HG03095 (cell line): Measurements from ENCODE around the gene IDH3G.

Source experiments
- ATAC-seq: cut with Tn5 transposase; IDR thresholded peaks from one replicate; pipeline ENCODE4 v1.9.1; 2021; ENCODE audit warnings: moderate library complexity; ENCODE audit not compliant: unreplicated experiment

IDH3G gene

DNA sequence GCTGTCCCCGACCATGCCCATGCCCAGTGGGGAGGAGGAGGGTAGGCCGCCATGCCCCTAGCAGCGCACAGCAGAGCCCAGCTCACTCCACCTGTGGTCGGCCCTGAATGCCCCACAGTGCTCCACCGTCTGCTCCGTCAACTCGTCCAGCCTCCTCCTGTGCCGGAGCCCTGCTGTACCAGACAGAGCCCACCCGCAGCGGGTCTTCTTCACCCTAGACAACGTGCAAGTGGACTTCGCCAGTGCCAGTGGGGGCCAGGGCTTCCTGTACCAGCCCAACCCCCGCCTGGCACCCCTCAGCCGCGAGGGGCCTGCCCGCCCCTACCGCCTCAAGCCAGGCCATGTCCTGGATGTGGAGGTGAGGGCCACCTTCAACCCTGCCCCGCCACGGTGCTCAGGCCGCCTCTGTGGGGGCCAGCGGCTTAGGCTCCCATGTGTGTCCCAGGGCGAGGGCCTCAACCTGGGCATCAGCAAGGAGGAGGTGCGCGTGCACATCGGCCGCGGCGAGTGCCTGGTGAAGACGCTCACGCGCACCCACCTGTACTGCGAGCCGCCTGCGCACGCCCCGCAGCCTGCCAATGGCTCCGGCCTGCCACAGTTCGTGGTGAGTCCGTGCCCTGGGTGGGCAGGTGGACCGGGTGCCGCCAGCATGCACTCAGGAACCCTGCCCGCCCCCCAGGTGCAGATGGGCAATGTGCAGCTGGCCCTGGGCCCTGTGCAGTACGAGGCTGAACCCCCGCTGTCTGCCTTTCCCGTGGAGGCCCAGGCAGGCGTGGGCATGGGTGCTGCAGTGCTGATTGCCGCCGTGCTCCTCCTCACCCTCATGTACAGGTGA, 20.2 kb downstream of the IDH3G start:
- ATAC-seq = no peak

DNA sequence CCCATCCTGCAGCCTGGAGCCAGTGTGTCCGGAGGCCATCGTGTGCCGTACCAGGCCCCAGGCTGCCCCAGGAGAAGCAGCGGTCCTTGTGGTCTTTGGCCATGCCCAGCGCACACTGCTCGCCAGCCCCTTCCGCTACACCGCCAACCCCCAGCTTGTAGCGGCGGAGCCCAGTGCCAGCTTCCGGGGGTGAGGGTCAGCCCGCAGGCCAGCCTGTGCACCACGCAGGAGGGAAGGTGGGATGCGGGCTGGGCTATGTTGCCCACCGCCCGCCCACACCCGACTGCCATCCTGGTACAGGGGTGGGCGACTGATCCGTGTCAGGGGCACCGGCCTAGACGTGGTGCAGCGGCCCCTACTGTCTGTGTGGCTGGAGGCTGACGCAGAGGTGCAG, 21.0 kb downstream of the IDH3G start:
- no peak for ATAC-seq

DNA sequence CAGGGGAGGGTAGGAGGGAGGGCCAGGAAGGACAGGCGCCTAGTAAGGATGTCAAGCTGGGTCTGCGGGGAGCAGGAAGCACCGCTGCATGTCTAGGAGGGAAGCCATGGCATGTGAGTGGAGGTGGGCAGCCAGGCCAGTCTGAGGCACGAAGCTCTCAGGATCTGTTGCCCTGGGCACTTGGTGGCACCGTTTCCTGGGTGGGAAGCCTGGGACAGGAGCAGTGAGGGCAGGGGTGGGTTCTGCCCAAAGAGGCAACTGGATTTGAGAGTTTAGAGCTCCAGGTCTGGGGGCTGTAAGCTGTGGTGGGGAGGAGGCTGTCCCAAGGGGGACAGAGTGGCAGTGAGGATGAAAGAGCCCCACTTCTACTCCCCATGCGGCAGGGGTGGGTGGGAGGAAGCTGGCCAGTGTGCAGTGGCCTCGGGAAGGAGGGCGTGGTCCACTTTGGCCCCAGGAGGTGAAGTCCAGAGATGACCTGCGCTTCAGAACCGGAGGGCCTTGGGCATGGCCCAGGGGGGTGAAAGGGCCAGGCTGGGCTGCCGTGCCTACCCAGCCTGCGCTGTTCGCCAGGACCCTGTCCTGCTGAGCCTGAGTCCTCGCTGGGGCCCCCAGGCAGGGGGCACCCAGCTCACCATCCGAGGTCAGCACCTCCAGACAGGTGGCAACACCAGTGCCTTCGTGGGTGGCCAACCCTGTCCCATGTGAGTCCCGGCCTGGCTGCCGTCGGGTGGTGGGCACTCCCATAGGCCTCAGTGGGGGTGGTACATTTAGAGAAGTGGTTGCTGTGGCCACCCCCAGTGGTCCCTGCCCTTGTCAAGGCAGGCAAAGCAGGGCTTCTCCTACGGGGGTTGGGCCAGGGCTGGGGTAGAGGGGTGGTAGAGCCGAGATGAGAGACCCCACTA, 21.6 kb downstream of the IDH3G start:
- ATAC-seq = no peak

DNA sequence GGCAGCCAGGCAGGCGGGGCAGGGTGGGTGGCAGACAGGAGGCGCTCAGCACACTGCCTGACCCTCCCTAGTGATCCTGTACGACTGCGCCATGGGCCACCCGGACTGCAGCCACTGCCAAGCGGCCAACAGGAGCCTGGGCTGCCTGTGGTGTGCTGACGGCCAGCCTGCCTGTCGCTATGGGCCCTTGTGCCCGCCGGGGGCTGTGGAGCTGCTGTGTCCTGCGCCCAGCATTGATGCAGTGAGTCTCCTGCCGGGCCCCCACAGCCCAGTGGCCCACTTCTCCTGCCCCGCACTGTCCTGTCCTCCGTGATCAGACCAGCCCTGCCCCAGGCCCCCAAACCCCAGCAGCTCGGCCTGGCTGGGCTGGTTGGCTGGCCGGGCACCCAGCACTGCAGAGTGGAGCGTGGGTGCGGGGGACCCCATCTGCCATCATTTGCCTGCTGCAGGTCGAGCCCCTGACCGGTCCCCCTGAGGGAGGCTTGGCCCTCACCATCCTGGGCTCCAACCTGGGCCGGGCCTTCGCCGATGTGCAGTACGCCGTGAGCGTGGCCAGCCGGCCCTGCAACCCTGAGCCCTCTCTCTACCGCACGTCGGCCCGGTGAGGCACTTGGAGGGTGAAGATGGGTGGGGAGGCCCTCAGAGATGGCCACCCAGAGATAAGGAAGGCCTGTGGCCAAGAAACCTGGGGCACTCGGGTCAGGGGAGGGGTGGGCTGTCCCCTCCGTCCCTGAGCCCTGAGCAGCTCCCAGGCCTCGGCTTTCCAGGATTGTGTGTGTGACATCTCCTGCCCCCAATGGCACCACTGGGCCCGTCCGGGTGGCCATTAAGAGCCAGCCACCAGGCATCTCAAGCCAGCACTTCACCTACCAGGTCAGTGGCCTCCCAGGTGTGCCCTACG, 22.5 kb downstream of the IDH3G start:
- no peak for ATAC-seq

DNA sequence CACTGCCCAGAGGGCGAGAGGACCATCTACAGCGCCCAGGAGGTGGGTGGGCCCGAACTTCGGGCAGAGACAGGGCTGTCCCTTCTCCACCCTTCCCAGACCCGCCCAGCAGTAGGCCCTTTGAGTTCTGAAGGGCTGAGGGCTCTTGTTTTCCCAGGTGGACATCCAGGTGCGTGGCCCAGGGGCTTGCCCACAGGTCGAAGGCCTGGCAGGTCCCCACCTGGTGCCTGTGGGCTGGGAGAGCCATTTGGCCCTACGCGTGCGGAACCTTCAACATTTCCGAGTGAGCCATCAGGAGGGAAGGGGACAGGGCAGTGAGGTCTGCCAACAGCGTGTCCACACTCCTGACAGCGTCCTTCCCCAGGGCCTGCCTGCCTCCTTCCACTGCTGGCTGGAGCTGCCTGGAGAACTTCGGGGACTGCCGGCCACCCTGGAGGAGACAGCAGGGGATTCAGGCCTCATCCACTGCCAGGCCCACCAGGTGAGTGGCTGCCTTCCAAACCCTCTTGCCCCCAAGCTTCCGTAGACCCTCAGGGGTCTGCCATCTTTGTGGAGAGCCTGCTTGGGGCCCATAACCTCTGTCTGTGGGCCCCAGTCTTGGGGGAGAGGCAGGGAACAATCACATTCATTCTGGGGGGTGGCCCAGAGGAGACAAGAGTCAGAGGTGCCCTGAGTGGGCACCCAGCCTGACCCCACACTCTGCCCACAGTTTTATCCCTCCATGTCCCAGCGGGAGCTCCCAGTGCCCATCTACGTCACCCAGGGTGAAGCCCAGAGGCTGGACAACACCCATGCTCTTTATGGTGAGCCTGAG, 23.4 kb downstream of the IDH3G start:
- ATAC-seq = no peak

DNA sequence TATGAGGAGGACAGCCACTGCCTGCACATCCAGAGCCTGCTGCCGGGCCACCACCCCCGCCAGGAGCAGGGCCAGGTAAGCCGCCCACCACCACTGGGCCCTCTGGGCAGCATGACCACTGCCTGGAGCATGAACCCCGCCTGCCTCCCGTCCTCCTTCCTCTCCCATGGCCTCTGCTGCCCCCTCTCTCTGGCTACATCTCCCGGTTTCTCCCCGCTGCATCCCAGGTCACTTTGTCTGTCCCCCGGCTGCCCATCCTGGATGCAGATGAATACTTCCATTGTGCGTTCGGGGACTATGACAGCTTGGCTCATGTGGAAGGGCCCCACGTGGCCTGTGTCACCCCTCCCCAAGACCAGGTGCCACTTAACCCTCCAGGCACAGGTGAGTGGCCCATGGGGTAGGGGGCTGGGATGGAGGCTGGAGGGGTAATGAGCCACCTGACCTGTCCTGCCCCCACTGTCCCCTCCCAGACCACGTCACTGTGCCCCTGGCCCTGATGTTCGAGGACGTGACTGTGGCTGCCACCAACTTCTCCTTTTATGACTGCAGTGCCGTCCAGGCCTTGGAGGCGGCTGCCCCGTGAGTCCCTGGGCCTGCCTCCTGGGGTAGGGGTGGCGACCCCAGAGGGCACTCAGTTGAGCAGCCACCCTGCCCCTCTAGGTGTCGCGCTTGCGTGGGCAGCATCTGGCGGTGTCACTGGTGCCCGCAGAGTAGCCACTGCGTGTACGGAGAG, 24.1 kb downstream of the IDH3G start:
- ATAC-seq = no peak

DNA sequence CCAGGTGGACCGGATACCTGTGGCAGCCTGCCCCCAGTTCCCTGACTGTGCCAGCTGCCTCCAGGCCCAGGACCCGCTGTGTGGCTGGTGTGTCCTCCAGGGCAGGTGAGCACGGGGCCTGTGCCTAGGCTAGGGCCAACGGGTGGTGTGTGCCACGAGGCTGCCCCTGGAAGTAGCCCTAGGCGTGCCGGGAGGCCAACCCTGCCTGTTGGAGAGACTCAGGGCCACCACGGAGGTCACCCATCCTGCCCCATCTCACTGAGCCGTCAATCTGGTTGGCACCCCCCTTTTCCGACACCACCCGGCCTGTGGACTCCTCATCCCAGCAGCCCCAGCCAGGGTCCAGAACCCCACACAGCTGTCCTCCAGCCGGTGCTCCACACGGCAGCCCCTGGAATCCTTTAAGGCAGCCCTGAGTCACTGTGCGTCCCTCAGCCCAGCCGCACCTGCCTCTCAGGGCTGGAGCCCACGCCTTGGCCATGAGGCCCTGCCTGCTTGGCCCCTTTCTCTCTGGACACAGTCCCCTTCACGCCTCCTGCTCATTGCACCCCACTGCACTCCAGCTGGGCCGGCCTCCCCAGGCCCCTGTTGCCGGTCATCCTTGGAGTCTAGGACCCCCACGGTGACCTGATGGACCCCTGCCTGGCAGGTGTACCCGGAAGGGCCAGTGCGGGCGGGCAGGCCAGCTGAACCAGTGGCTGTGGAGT, 24.9 kb downstream of the IDH3G start:
- ATAC-seq = no peak

DNA sequence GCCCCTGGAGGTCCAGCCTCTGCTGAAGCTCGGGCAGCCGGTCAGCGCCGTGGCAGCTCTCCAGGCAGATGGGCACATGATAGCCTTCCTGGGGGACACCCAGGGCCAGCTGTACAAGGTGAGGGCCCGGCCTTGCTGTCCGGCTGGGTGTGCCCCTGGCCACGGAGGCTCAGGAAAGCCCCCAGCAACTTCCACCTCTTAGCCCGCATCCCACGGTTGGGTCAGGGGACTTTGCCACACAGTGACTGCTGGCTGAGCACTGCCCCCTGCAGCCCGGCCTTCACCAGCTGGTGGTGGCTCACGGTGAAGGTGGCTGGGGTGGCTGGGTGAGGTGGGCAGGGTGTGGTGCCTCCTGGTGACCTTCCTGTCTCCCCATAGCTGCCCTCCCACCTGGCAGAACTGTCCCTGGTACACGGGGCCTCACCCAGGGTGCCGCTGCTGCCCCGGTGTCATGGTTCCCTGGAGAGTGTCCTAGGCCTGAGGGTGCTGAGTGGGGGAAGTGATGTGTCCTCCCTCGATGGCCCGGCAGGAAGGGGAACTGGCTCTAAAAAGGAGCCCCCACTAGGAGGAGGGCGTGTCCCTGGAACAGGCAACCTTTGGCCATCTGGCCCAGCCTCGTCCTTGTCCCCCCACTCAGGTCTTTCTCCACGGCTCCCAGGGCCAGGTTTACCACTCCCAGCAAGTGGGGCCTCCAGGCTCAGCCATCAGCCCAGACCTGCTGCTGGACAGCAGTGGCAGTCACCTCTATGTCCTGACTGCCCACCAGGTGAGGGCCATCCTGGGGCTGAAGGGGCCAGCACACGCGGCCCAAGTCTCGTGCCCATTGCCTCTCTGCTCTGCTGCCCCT, 25.6 kb downstream of the IDH3G start:
- ATAC-seq = no peak

DNA sequence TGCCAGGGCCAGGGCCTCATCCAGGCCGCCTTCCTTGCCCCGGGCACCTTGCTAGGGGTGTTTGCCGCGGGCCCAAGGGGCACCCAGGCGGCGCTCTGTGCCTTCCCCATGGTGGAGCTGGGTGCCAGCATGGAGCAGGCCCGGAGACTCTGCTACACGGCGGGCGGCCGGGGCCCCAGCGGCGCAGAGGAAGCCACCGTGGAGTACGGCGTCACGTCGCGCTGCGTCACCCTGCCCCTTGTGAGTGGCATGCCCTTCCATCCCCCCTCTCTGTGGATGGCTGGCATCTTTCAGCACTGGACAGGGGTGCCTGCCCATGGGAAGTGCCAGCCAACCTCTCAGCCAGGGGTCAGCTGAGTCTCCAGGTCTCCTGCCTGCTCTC, 26.5 kb downstream of the IDH3G start:
- no peak for ATAC-seq

DNA sequence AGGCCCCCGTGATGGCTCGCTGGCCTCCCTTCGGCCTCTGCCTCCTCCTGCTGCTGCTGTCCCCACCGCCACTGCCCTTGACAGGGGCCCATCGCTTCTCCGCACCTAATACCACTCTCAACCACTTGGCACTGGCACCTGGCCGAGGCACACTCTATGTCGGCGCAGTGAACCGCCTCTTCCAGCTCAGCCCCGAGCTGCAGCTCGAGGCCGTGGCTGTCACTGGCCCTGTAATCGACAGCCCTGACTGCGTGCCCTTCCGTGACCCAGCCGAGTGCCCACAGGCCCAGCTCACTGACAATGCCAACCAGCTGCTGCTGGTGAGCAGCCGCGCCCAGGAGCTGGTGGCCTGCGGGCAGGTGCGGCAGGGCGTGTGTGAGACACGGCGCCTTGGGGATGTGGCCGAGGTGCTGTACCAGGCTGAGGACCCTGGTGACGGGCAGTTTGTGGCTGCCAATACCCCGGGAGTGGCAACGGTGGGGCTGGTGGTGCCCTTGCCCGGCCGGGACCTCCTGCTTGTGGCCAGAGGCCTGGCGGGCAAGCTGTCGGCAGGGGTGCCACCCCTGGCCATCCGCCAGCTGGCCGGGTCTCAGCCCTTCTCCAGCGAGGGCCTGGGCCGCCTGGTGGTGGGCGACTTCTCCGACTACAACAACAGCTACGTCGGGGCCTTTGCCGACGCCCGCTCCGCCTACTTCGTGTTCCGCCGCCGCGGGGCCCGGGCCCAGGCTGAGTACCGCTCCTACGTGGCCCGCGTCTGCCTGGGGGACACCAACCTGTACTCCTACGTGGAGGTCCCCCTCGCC, 27.1 kb downstream of the IDH3G start:
- ATAC-seq = no peak

DNA sequence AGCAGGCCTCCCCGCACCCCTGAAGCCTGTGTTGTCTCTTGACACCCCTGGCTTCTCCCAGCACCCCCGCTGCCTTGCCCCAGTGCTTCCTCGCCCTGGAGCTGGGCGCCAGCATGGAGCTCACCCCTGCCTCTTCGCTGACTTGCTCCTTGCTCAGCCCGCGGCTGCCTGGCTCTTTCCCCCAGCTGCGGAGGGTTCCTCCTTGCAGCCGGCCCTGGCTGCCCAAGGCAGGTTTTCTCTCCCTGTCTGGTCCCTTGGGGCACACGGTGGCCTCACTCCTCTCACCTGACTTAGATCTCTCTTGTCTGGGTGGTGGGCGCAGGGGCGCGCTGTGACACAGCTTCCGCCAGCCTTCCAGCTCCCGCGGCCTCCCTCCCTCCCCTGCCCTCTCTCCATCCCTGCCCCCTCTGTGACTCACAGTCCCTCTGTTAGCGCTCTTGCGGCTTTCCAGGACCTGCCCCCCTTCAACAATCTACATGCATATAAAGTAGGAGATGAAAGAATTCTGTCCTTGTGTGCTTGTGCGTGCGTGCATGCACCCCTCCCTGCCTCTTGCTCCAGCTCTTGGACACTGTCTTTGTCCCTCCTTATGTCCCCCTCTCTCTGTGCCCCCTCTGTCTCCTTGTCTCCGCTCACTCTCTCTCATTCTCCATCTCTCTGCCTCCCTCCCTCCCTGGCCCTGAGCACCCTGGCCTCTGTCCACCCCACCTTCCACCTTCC, 27.9 kb downstream of the IDH3G start:
- ATAC-seq = no peak

DNA sequence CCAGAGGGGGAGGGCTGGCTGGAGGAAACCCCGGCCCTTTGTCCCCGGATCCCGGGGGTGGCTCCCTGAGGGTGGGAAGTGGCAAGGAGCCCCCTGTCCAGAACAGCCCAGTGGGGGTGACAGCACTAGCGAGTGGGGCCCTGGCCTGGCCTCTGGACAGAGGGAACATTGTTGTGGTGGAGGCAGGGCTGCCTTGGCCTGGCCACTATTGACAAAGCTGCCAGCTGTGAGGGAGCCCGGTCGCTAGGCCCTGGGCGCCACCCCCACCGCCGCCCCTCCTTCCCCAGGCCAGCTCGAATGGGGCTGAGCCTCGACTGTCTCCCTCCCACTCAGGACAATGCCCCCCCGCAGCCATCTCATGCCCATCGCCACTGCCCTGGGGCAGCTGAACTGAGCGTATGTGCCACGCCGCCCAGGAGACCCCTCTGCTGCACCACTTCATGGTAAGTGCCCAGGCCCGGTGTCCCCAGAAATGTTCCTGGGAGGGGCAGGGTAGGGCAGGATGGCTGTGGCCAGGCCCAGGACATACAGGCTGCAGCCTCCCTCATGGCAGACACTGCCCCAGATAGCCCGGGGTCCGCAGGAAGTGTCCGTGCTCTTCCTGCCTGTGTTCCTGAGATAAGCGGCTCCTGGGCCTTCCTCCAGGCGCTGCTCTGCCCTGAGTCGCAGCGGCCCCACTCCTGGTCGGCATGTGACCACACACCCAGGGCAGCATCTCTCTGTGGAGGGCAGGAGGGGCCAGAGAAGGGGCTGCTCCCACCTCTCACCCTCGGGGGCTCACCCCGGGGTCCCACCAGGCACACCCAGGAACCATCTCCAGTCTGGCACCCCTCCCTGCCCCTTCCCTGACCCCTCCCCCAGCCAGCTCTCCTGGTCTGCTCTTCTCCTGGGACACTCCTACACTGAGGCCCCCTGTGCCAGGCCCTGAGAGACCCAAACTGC, 28.8 kb downstream of the IDH3G start:
- ATAC-seq = no peak

DNA sequence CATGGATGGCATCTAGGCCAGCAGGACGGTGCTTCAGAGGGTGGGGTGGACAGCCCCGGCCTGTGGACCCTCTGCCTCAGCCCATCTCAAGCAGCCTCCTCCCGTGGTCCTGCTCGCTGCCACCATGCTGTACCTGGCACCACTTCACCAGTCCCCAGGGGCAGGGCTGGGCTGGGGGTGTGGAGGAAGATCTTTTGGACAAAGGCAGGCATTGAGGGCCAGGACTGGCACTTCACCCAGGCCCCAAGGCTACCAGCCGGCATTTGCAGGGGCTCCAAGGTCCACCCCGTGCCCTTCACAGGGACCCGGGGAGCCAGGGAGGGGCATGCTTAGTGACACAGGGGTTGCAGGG, 29.4 kb downstream of the IDH3G start:
- ATAC-seq = no peak

DNA sequence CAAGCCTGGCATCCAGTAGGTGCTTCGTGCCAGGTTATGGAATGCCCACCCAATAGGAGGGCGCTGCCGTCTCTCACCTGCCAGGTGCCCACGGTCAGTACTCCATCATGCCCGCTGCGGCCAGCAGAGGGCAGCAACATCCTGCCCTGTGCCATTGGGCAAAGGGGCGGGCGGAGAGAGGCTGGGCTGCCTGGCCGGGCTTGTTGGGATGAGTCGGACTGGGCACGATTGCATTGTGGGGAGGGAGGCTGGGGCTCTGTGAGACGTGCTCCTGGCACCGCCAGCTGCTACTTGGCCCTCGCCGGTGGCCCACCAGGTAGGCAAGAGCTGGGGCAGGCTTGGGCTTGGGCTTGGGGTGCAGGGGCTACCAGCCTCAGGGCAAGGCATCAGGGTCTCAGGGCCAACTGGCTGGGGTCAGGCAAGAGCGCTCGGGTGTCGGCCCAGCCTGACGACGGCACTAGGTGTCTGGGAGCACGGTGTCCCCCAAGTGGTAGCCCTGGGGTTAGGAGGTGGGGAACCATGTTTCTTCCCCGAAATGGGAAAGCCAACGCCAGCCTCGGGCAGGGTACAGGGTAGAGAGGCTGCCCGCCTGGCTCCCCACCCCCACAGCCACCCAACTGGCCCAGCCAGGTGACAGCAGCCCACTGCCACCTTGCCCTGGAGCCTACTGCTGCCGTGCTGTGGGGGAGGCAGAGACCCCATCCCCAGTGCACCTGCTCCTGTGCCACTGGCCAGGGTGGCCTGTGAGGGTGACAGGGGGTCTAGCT, 30.0 kb downstream of the IDH3G start, which contains the start of gene PLXNB3:
PLXNB3 (plus strand) TSS at position 261 of the 767 bp plus-strand sequence. CDS start 1,287 bp downstream, outside the sequence.
- ATAC-seq = no peak
